GM18526 (cell line): ENCODE results near the gene SNORC.

ENCODE experiments used
- POLR2A ChIP-seq: IDR thresholded peaks from 3 replicates; pipeline ENCODE4 v1.6.1; 2011; ENCODE audit not compliant: insufficient read length; ENCODE audit errors: extremely low read depth

Gene SNORC

DNA sequence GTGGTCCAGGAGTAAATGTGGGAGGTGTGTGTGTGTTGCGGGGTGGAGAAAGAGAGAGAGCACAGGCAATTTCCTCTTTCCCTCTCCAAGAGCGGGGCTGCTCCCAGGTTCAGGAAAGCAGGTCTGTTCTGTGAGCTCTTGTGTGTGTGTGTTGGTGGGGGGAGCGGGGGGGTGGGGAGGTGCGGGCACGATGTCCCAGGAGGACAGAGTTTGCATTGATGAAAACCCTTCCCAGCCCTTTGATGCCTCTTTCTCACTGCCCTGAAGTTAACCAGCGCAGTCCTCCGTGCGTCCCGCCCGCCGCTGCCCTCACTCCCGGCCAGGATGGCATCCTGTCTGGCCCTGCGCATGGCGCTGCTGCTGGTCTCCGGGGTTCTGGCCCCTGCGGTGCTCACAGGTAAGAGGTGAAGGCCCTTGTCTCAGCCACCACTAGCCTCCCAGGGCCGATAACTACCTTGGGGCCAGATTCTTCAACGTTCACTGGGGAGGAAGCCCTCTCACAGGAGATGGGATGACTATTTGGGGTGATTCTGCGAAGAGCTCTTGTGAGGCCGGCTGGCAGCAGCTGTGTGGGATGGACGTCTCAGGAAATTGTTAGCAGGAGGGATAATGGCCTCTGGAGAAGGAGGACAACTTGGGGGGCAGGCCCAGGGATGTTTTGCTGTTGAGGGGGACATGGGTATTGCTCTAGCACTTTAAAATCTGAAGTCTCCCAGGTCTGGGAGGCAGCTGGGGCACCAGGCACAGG lies at the start of gene SNORC:
SNORC (plus strand) TSS at position 247 of the 748 bp plus-strand sequence; CDS start at position 325, 78 bp downstream.
- TF ChIP-seq POLR2A = no peak

DNA sequence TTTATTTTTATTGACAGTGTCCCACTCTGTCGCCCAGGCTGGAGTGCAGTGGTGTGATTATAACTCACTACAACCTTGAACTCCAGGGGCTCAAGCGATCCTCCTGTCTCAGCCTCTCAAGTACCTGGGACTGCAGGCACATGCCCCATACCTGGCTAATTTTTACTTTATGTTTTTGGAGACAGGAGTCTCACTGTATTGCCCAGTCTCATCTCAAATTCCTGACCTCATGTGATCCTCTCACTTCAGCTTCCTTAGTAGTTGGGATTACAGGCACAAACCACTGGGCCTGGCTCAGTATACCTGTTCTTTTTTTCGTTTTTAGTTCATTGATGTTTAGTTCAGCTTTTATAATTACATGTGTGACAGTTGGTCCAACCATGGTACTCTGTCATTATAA lies 40.1 kb upstream of the SNORC start:
- no peak for TF ChIP-seq POLR2A

DNA sequence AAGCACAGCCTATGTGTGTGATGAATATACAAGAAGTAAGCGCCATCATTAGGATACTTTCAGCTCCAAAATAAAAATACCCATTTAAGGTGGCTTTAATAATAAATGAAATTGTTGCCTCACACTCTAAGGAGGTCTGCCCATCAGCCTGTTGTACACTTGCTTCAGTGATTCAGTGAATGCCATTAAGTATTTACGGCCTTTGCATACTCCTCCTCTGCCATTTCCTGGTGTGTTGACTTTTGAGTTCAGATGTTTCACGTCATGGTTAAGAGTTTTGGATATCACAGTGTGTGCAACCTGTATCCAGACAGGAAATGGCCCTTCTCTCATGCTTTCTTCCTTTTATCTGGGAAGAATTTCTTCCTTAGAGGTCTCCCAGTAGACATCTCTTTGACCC lies 38.6 kb upstream of the SNORC start:
- no peak for TF ChIP-seq POLR2A

DNA sequence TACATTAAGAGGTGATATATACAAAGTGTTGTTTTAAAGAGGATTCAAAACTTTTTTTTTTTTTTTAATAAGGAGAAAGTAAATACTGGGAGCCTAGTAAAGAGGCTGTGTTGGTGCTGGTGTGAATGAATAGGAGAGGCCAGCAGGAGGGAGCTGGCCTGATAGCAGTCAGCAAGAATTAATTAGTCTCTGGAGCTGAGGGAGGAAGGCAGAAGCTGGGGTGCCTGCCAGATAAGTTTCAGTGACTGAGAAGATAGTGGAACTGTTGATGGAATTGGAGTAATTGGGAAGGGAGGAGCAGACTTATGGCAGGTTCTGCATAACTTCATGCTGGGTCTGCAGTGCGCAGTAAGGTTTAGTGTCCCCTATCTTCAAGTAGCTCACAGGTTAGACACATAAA lies 36.2 kb upstream of the SNORC start:
- no peak for TF ChIP-seq POLR2A

DNA sequence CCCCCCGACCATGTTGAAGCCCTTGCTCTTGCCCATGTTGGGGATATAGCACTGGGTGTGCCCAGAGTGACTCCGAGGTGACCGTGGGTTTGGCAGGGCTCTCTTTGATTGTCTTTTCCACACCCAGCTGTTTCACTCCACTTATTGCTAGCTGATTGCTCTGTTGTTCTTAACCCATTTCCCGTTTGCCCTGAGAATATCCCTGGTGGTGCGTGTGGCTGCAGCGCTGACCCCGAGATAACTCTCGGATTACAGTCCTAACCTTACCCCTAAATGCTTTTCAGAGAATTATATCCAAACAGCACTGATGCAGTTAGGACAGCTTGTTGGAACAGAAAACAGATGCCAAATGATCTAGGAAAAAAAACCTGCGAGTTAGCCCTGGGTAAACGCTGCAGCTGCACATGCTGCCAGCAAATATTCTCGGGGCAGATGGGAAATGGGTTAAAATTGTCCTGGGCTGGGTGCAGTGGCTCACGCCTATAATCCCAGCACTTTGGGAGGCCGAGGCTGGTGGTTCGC lies 34.3 kb upstream of the SNORC start:
- no peak for TF ChIP-seq POLR2A

DNA sequence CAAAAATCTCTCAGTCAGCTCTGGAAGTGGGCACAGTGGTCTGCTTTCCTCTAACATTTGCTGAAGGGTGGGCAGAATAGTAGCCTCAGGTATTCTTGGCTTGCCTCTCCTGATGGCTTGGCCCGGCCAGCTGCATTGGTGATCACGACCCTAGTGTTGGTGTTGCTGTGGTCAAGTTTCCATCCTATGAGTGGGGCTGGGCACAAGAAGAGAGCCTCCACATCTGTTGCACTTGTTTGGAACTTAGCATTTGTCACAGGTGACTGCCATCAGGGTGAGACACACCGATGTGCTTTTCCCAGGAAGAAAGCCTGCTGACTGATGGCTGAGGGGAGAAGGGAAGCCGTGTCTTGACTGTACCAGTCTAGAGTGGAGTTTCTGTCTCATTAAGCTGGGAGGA lies 33.1 kb upstream of the SNORC start:
- no peak for TF ChIP-seq POLR2A

DNA sequence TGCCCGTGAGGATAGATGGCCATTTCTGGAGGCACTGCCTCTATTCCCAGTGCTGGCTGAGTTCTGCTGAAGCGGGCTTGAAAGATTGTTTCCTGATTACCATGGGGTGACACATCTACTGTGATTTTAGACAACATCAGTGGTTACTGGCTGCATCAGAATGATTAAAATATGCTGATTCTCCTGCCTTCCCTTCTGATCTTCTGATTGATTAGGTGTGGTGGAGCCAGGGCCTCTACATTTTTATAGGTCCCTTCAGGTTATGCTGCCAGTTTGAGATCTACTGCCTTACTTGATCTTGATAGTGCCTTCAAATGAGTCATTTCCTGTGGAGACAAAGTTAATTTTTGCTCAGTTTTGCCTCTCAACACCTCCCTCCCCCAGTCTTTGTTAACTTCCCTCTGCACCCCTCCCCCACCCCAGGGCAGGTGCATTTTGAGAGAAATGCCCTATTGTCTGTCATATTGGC lies 31.6 kb upstream of the SNORC start:
- no peak for TF ChIP-seq POLR2A

DNA sequence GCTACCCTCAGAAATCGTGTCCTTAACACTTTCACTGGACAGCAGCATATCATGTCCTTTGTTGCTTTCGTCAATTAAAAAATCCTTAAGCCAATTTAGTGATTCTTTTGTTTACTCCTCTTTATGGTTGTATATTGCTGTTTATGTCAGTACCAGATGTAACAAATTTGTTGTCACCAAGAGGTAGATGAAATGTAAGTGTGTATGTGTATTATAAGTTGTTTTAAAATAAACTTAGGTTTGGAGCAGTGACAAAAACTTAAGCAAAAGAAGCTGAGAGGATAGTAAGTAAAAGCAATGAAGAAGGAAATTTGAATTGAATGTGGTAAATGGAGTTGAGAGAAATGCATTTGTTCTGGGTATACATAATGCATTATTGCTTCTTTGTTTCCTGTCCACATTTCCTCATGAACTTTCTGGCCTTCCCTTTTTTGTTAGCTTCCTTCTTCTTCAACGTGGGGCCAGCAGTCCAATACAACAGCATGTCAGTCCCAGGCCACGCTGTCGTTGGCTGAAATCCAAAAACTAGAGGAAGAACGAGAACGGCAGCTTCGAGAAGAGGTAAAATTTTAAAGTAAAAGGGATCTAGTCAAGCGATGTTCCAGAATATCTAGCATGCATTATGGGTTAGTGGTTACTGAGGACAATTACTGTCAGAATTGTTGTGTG lies 30.5 kb upstream of the SNORC start:
- no peak for TF ChIP-seq POLR2A

DNA sequence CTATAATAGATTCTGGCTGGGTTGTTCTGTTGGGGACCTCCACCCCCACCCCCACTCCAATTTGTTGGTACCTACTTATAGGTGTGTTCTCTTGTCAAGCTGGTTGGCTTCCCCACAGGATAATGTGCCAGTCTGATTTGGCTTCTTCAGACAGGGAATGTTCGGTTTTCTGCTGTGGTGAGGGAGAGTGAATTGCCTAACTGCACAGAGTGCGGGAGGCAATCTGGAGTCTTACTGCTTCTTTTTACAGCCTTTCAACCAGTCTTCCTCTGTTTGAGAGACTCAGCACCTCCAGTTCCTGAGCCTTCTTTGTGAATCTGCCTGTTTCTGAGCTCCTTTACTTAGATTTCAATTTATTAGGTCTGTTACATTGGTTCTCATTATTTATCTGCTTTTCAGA lies 27.4 kb upstream of the SNORC start:
- TF ChIP-seq POLR2A = no peak

DNA sequence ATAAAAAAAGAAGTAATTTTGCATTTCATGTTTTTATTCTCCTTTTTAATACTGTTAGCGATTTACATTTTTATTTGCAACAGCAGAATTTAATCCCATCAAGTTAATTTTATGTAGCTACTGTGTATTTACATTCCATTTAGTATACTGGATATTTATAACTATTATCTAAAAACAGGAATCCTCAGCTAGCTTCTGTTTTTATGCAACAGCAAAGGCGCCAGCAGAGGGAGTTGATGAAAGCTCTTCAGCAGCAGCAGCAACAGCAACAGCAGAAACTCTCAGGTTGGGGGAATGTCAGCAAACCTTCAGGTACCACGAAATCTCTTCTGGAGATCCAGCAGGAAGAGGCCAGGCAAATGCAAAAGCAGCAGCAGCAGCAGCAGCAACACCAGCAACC lies 26.2 kb upstream of the SNORC start:
- no peak for TF ChIP-seq POLR2A

DNA sequence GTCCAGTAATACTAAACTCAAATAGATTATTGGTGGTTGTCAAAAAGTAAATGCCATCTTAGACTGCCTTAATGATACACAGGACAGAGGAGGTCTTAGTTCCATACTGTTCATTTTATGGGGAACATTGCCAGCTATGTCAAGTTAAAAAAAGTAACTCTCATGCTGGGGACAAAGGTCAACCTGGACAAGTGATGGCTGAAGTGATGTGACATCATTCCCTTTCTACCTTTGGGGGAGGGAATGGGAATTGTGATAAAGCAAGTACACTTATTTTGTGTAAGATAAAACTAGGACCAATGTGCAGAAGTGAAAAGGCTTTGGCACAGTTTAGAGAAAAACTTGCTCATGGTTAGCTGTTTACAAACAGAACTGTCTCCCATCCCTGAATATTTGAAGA lies 24.0 kb upstream of the SNORC start:
- TF ChIP-seq POLR2A = no peak

DNA sequence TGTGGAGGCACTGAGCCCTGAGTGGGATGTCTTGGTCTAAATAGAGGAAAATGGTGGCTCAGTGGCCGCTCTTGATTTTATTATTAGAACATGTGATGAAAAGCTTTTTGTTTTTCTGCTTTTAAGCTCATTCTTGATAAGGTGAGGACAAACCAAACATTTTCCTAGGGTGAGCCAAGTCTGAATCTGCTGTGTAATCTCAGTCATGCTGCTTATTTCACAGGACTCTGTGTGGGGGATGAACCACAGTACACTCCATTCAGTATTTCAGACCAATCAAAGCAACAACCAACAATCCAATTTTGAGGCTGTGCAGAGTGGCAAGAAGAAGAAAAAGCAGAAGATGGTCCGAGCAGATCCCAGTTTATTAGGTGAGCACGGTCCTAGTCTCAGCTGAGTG lies 20.0 kb upstream of the SNORC start:
- TF ChIP-seq POLR2A = no peak

DNA sequence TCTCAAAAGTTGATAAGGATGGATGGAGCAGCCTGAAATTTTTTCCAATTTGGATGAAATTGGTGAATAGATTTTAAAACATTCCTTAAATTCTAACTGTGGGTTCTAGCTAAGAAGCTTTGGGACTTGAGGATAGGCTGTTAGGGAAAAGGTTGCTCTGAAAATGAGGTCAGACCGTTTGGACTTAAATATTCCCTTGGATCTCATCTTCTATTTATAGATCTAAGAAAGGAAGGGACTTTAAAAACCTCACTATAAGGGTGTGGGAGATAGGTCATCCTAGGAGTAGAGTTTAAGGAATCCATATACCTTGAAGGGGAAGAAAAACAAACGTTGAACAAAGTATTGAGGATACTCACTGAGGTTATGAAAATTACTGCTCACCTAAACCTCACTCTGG lies 17.4 kb upstream of the SNORC start:
- TF ChIP-seq POLR2A = no peak

DNA sequence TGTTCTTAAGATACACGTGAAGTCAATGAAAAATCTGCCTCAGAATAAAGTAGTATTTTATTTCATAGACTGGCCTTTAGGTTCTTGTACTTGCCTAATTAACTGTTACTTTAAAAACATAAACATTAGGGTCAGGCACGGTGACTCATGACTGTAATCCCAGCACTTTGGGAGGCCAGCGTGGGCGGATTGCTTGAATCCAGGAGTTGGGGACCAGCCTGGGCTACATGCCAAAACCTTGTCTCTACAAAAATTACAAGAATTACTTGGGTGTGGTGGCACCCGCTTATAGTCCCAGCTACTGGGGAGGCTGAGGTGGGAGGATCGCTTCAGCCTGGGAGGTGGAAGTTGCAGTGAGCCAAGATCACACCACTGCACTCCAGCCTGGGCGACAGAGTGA lies 16.0 kb upstream of the SNORC start:
- no peak for TF ChIP-seq POLR2A

DNA sequence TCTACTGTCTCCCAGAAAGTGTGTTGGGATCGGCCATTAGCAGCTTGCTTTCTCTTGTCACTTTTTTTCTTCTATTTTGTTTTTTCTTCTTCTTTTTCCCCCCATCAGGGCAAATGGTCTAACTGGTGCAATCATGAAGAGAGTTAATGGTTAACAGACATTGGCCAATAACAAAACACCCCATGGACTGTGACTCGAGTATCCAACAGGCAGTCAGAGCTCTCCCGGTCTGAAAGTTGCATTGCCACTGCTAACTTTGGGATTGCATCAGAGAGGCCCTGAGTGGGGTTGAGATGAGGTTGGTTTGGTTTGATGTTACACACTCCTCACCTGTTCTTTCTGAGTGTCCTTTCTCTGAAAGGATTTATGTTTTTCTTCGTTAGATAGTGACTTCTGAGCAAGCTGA lies 12.9 kb upstream of the SNORC start:
- TF ChIP-seq POLR2A = no peak

DNA sequence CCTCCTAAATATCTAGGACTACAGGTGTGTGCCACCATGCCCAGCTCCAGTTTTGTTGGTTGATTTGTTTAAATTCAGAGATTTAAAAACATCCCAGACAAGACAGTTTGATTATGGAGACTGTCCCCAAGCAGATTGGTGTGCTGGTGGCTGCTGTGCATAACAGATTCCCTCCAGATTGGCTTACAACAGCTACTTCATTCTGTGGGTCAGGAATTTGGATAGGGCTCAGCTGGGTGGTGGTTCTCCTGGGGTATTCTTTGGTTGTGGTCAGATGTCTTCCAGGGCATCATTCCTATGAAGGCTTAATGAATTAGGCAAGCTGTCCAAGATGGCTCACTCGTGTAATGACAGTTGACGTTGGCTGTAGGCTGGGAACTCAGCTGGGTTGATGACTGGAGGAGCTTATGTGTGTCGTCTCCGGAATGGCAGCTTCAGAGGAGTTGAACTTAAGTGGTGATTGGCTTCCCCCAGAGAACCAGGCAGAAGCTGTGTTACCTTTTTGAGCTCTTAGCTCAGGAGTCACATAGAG lies 10.6 kb upstream of the SNORC start:
- no peak for TF ChIP-seq POLR2A
